GM23248 (cell line): Measurements from ENCODE around the gene VASH1. TPM values are rescaled to one million over a fixed set of nuclear protein-coding genes. Genes with fewer than 3 reads are reported as not detected.

ENCODE experiments used
- DNase-seq: peaks from one replicate; pipeline ENCODE4 v3.0.0-alpha.2; 2015
- H2AFZ ChIP-seq: fragments of 200-600 bp; sonication (generic); 2 replicates; pipeline ENCODE4 v1.6.1; 2016; ENCODE audit warnings: antibody characterized with exemption
- H3F3A ChIP-seq: fragments of 200-600 bp; sonication (generic); 2 replicates; pipeline ENCODE4 v1.6.1; 2016; ENCODE audit warnings: mild to moderate bottlenecking, antibody characterized with exemption, mixed run types; ENCODE audit not compliant: insufficient read depth
- H3K27ac ChIP-seq: fragments of 200-600 bp; sonication (generic); 2 replicates; pipeline ENCODE4 v1.5.1; 2016; ENCODE audit warnings: mild to moderate bottlenecking
- H3K27me3 ChIP-seq: fragments of 200-600 bp; sonication (generic); replicated peaks from 2 replicates; pipeline ENCODE4 v1.6.1; 2016; ENCODE audit warnings: mild to moderate bottlenecking; ENCODE audit not compliant: insufficient read depth
- H3K36me3 ChIP-seq: fragments of 200-600 bp; sonication (generic); 2 replicates; pipeline ENCODE4 v1.6.1; 2016; ENCODE audit warnings: low read depth, mild to moderate bottlenecking
- H3K4me1 ChIP-seq: fragments of 200-600 bp; sonication (generic); 2 replicates; pipeline ENCODE4 v1.6.1; 2016; ENCODE audit warnings: mild to moderate bottlenecking; ENCODE audit not compliant: insufficient read depth
- H3K4me2 ChIP-seq: fragments of 200-600 bp; sonication (generic); one replicate; pipeline ENCODE4 v1.6.1; 2016; ENCODE audit warnings: mild to moderate bottlenecking; ENCODE audit not compliant: unreplicated experiment
- H3K4me3 ChIP-seq: fragments of 200-600 bp; sonication (generic); 2 replicates; pipeline ENCODE4 v1.5.1; 2016; ENCODE audit warnings: mild to moderate bottlenecking
- H3K79me2 ChIP-seq: fragments of 200-600 bp; sonication (generic); 2 replicates; pipeline ENCODE4 v1.6.1; 2016; ENCODE audit warnings: mild to moderate bottlenecking; ENCODE audit not compliant: insufficient read depth
- H3K9ac ChIP-seq: fragments of 200-600 bp; sonication (generic); 2 replicates; pipeline ENCODE4 v1.6.1; 2016; ENCODE audit warnings: mild to moderate bottlenecking
- H3K9me2 ChIP-seq: fragments of 200-600 bp; sonication (generic); 2 replicates; pipeline ENCODE4 v1.6.1; 2016; ENCODE audit warnings: mixed run types, mild to moderate bottlenecking, moderate library complexity; ENCODE audit not compliant: insufficient read depth
- H3K9me3 ChIP-seq: fragments of 200-600 bp; sonication (generic); one replicate; pipeline ENCODE4 v1.6.1; 2017; ENCODE audit warnings: low read depth
- H4K20me1 ChIP-seq: fragments of 200-600 bp; sonication (generic); 2 replicates; pipeline ENCODE4 v1.6.0; 2016; ENCODE audit not compliant: insufficient read depth
- EZH2 ChIP-seq: fragments of 200-600 bp; sonication (generic); IDR thresholded peaks from 2 replicates; pipeline ENCODE4 v1.6.1; 2018; ENCODE audit warnings: antibody characterized with exemption, mild to moderate bottlenecking; ENCODE audit not compliant: insufficient read depth, poor library complexity, severe bottlenecking
- EZH2phosphoT487 ChIP-seq: fragments of 200-600 bp; sonication (generic); IDR thresholded peaks from 2 replicates; pipeline ENCODE4 v1.6.1; 2018; ENCODE audit warnings: antibody characterized with exemption, moderate library complexity, mild to moderate bottlenecking, low read depth; ENCODE audit not compliant: insufficient read depth
- WGBS, 2 experiments: methylation state at CpG; one replicate each; pipeline ENCODE4 v1.1.6; 2015 to 2017; ENCODE audit warnings: low lambda C conversion rate in 2 of 2, low coverage in 1 of 2; ENCODE audit errors: missing lambda C conversion rate in 2 of 2; 5-methylcytosine and 5-hydroxymethylcytosine counted together
- in situ Hi-C: fragments of 300-500 bp; cut with MboI; formaldehyde crosslinking; loops from 2 replicates; pipeline ENCODE4 v1.15.0; 2020
- polyA plus RNA-seq: library from polyadenylated mRNA; unstranded; fragments of >200 nt; fragmentation: Nextera tagmentation; extraction: Ambion mirVana; gene quantifications from 2 replicates; pipeline ENCODE4 v1.2.1, GENCODE V29; 2016
- total RNA-seq: library from RNA; depleted of rRNA; stranded (reverse); fragments of >200 nt; shearing (Covaris generic); gene quantifications from 2 replicates; pipeline ENCODE4 v1.2.3, GENCODE V29; 2014

The VASH1 gene
- total and polyA plus RNA-seq, 2 experiments from 2014 or later: 2.2 to 2.6 TPM

DNA sequence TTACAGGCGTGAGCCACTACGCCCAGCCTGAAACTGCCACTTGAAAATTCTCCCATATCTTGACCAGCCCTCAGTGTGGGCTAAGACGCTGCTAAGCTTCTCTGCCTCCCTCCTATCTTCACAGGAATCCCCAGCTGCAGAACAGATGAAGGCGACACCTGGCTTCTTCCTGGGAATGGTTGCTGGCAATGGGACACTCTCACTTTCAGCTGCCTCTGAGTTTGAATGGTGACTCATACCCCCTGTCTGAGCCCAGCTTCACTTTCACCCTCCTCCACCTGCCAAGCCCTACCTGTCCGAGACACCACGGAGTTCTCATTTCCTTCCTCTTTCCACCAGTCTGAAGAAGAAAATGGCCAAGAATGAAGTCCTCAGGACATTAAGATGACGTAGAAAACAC is 18.3 kb upstream of the VASH1 start:
- in situ Hi-C loops: no loop called here
- DNase-seq: no peak
- Histone ChIP-seq H3F3A (no peaks in the 10 kb centered on the region), H3K27me3 (no peaks in the 10 kb centered on the region; the same call in 1 of the 2 replicates), H3K4me3 (no peak overlapping the region), H3K4me1 (no peaks in the 10 kb centered on the region), H3K79me2 (no peaks in the 10 kb centered on the region), H4K20me1 (no peaks in the 10 kb centered on the region), H3K9ac (no peak overlapping the region), H3K27ac (no peak overlapping the region), H3K4me2 (no peak overlapping the region), H3K9me3 (no peaks in the 10 kb centered on the region), H3K9me2 (no peaks in the 10 kb centered on the region), H3K36me3 (no peaks in the 10 kb centered on the region), H2AFZ (no peak overlapping the region)
- no peak for TF ChIP-seq EZH2phosphoT487
- no peak for TF ChIP-seq EZH2
- 73% methylated on average over 7 of the region's 7 CpGs for WGBS, 2 experiments

DNA sequence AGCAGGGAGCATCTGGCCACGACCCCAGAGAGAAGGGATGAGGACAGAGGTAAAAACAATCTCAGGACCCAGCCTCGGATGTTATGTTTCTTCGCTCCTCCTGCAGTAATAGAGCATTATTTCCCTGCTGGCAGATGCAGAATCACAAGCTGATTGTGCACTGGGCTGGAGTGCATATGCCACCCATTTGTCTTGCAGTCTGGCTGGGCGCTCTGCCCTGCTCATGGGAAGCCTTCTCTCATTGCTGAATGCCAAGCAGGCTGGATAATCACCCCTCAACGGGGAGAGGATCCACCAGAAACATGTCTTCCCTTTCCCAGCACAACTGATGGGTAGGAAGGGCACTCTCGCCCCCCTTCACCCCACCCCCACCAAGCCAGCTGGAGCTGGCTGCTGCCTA is 8.5 kb upstream of the VASH1 start:
- H3K79me2 ChIP-seq: no peaks in the 10 kb centered on the region
- TF ChIP-seq EZH2phosphoT487 (no peak), EZH2 (no peak)
- no peak overlapping the region for H3K4me3 ChIP-seq
- no peak for DNase-seq
- no peaks in the 10 kb centered on the region for H3K9me2 ChIP-seq
- H3F3A ChIP-seq: no peaks in the 10 kb centered on the region
- no peak overlapping the region for H3K27ac ChIP-seq
- H3K9ac ChIP-seq: no peak overlapping the region
- WGBS, 2 experiments: 10 to 18% methylated on average over 6 of the region's 6 CpGs
- no peaks in the 10 kb centered on the region for H4K20me1 ChIP-seq
- H3K4me2 ChIP-seq: no peak overlapping the region
- no peak overlapping the region for H2AFZ ChIP-seq
- in situ Hi-C loops: no loop called here
- H3K27me3 ChIP-seq: no peaks in the 10 kb centered on the region; the same call in 1 of the 2 replicates
- no peaks in the 10 kb centered on the region for H3K36me3 ChIP-seq
- H3K9me3 ChIP-seq: no peaks in the 10 kb centered on the region
- no peaks in the 10 kb centered on the region for H3K4me1 ChIP-seq

DNA sequence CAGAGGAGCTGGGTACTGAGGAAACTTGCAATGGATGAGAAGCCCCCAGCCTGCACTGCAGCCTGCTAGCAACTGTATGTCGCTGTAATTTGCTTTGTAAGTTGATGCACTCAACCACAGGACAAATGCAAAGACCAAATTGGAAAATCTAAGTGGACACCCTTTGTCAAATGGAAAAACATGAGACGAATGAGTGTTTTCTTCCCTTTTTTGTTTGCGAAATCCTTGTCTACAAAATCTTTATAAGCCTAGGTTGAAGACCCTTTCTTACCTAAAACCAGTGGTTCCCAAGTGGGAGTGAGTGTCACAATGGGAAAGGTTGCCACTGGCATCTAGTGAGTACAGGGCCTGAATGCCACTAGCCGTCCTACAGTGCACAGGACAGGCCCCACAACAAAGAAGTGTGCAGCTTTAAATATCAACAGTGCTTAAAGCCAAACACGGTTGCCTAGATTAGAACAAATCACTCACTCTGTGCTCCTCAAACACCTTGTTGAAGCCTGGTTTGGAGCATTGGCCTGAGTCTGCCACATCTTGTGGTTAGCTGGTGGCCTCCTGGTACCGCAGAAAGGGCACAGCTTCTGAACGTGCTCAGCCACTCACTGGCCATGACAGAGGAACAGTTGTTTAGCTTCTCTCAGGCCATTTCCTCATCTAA is 7.6 kb upstream of the VASH1 start:
- Histone ChIP-seq H2AFZ (no peak overlapping the region), H3K27me3 (no peaks in the 10 kb centered on the region; the same call in 1 of the 2 replicates), H3F3A (no peaks in the 10 kb centered on the region), H3K4me2 (no peak overlapping the region), H3K9me2 (no peaks in the 10 kb centered on the region), H3K27ac (no peak overlapping the region), H3K9me3 (no peaks in the 10 kb centered on the region), H3K4me1 (no peaks in the 10 kb centered on the region), H3K4me3 (no peak overlapping the region), H4K20me1 (no peaks in the 10 kb centered on the region), H3K36me3 (no peaks in the 10 kb centered on the region), H3K9ac (no peak overlapping the region), H3K79me2 (no peaks in the 10 kb centered on the region)
- WGBS, 2 experiments: 54 to 56% methylated on average over 7 of the region's 7 CpGs
- TF ChIP-seq EZH2phosphoT487 (no peak), EZH2 (no peak)
- DNase-seq: no peak
- in situ Hi-C loops: no loop called here

DNA sequence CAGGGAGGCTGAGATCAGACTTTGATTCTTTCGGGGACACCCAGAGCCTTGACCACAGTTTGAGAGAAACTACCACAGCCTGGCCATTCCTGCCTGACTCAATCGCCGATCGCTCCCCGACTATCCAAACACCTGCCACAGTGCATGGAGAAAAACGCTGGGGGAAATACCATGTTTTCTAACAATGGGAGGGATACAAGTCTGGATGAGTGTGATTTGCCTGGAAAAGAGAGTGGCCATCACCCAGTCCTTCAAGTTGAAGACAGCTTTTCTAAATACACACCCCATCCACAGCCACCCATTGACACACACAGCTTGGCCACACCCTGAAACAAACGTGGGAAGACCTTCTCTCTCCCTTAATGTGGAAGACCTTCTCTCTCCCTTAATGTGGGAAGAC is 6.7 kb upstream of the VASH1 start:
- no peaks in the 10 kb centered on the region for H3K4me1 ChIP-seq
- 77% methylated on average over 7 of the region's 7 CpGs for WGBS, 2 experiments
- H3K27me3 ChIP-seq: no peaks in the 10 kb centered on the region; the same call in 1 of the 2 replicates
- no peaks in the 10 kb centered on the region for H4K20me1 ChIP-seq
- H3K79me2 ChIP-seq: no peaks in the 10 kb centered on the region
- H3F3A ChIP-seq: no peaks in the 10 kb centered on the region
- TF ChIP-seq EZH2: no peak
- no peak for TF ChIP-seq EZH2phosphoT487
- no peak overlapping the region for H3K4me2 ChIP-seq
- H2AFZ ChIP-seq: no peak overlapping the region
- H3K36me3 ChIP-seq: no peaks in the 10 kb centered on the region
- H3K9ac ChIP-seq: no peak overlapping the region
- H3K4me3 ChIP-seq: no peak overlapping the region
- H3K27ac ChIP-seq: no peak overlapping the region
- no peak for DNase-seq
- H3K9me2 ChIP-seq: no peaks in the 10 kb centered on the region
- in situ Hi-C loops: no loop called here
- no peaks in the 10 kb centered on the region for H3K9me3 ChIP-seq
